Stimulated activated CD4-positive, alpha-beta T cell treated with anti-CD3 and anti-CD28 coated beads, Interleukin-1b, Interleukin-23, amount 100 ng/mL, for 1 hour (primary cell): ENCODE data around the gene PSPN.

Experiments used
- DNase-seq, 2 donors: peaks; one replicate each; pipeline ENCODE4 v3.0.0-alpha.2; 2020; ENCODE audit warnings: low read depth in 2 of 2

Gene PSPN

DNA sequence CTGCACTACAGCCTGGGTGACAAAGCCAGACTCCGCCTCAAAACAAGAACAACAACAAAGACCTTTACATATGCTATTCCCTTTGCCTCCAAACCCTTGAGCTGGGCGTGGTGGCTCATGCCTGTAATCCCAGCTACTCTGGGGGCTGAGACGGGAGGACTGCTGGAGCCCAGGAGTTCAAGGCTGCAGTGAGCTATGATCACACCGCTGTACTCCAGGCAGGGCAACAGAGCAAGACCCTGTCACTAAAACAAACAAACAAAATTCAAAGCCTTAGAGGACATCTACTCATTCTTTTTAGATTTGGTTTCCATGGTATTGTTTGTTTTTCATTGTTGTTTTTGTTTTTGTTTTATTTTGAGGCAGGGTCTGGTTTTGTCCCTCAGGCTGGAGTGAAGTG is 50.1 kb downstream of the PSPN start:
- no peak for DNase-seq
